ENCODE results near the gene TOR1AIP2.
"Not testable (repeated sequence)": the region's sequence is repeated elsewhere in the genome, so short reads cannot be mapped to it uniquely, and the experiment has no call there.

TOR1AIP2 gene

DNA sequence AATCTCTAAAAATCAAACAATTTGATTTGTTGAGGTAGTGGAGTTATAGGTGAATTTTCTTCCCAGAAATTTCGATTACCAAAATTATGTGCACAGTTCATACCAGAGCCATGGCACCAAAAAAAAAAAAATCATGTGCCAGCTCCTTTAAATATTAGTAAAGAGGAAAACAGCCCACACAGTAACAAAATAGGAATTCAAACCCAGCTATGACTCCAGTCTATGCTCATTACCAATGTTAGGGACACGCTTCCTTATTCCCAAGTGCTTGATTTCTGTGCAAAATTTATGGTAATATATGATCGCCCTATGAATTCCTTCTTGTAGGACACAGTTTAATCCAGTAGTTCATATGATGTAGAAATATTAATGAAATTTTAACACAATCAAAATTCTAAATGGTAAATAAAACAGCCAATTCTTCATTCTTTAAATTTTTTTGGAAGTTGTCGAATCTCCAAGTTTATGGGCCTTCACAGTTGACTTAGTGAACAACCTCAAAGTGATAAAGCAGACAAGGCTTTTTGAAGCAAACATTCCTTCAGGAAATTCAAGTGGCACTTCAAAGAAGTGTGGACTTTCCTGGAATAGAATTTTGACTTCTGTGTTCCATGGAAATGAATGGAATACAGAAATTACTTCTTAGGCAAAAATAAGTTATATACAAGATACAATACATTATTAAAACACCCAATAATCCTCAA, 1.9 kb downstream of the TOR1AIP2 start:
- no peak for DNase-seq

DNA sequence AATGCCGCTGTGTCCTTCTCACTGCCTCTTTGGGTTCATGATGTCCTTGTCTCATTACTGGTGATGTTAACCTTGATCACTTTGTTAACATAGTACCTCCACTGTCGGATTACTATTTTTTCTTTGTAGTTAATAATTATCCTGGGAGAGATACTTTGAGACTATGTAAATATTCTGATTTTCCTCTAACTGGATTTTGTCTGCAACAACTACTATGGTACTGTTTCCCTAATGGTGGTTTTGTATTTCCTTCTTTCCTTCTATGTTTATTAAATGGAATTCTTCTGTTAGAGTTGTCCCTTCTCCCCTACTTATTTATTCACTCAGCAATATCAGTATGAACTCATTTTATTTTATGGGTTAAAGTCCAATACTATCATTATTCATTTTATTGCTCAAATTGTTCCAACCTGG, 4.2 kb downstream of the TOR1AIP2 start:
- no peak for DNase-seq

DNA sequence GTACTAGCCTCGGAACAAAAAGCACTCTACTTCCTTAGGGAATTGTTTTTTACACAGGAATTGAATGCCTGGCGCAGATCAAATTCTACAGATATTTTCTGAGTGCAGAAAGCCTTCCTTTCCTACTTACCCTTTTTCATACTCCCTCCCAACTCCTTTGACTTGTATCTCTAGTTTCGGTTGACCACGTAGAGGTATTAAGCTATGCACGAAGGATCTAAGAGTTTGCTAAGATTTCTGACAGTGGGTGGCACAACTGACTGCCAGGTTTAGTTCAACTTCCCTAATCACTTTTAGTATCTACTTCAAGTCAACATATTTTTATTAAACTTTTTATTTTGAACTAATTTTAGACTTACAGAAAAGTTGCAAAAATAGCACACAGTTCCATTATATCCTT, 5.0 kb downstream of the TOR1AIP2 start:
- DNase-seq, result no peak

DNA sequence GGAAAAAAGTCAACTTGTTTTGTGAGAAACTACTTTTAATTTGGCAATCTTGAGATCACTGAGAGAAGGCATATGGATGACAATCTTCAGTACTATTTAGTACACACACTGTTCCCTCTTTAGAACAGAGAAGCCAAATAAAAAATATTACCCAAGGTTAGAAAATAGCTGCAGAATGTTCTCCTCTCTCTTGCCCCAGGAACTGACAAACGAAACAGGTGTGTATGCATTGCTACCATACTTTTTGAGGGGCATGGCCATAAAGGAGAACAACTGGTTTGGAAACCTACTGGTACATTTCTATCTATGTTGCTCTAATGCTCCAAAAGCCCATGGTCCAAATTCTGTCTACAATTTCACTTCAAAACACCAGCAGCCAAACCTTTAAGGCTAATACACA, 5.7 kb downstream of the TOR1AIP2 start:
- DNase-seq, result no peak

DNA sequence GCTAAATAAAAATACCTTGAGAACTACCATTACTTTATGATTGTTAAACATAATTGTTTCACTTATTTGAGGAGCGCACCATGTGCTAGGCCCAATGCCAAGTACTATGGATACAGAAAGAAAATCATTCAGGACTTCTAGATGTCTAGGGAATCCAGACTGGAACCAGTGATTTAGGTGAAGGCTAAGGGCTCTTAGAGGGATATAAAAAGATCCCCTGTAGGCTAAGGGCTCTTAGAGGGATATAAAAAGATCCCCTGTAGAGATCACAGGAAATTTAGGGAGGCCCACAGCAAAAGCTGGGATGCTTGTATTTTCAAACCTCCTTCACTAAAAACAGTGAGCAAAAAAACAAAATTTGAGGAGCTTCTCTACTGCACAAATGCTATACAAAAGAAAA, 6.7 kb downstream of the TOR1AIP2 start:
- DNase-seq, result no peak

DNA sequence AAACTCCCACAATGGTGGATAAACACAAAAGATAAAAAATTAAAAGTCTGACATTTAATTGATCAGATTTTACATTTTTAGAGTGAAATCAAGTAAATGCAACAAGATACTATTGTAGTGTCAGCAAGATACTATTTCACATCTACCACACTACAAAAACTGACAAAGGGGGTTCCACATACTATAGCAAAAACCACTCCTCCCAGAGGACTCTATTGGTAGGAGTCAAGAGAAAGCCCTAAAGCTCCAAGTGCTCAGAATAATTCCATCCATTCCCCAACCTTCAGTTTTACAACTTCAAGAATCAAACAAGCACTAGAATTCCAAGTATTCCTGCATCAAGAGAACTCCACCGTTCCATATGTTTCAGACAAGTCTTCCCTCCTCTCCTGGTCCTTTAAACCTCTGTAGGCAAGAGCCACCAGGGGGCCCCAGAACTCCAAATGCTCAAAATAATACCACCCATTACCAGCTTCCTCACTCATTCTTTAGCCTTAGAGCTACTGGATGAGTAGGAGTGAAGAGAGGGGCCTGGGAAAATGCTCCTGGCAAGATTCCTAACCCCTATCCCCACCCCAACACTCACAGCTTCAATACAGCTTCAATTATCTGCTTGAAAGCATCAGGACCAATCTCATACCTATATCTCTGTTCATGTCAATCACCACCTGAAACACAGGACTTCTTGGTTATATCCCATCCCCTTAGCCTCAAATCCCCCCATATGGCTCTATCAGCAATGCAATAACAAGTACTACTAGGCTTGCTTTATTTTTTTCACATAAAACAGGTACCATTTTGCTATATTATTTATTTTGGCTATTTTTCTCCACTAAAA, 9.9 kb downstream of the TOR1AIP2 start:
- DNase-seq, result no peak

DNA sequence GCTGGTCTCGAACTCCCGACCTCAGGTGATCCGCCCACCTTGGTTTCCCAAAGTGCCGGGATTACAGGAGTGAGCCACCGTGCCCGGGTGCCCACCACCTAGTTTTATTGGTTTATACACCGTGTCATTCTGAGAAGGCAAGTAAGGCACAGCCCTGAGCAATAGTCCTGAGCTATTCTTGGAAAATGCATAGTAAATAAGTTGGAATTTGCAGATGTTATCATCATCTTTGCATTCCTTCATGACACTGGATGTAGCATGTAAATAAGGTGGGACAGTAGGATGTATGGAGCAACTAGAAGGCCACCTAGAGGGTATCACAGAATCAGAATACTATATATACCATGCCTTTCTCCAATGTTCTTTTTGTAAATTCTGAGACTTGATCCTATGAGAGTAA, 11.0 kb downstream of the TOR1AIP2 start:
- no peak for DNase-seq

DNA sequence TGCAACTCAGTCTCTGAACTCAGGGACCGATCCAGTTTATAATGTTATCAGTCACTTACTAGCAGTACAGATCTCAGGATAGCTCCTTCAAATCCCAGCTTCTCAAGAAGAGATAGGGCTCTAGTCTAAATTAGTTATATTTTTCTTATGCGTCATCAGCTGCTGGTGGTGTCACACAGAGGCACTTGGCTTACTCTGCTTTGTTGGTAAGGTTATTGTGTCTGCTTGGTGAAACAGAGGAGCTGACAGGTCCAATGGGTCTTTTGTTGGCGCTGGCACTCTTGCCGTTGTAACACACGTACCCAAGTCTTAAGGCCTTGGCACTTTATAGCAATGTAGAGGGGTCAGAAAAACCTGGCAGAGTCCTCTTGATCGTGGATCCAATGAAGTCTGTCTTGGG, 12.2 kb downstream of the TOR1AIP2 start:
- no peak for DNase-seq

DNA sequence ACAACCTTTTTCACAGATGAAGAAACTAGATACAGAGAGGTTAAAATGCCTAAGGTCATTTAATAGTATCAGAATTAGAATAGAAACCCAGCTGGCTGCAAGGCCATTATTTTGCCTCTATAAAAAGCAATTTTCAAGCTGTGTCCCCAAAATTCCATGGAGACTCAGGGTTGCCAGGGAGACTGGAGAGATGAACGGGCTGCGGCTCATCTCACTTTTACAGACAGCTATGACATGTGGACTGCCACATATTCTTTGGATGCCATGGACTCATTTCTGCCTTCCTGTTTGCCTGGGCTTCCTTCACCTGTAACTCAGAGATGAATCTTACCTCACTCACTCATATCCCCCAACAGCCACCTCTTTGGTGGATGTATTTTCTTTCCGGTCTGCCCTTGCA, 17.0 kb downstream of the TOR1AIP2 start:
- DNase-seq, result no peak

DNA sequence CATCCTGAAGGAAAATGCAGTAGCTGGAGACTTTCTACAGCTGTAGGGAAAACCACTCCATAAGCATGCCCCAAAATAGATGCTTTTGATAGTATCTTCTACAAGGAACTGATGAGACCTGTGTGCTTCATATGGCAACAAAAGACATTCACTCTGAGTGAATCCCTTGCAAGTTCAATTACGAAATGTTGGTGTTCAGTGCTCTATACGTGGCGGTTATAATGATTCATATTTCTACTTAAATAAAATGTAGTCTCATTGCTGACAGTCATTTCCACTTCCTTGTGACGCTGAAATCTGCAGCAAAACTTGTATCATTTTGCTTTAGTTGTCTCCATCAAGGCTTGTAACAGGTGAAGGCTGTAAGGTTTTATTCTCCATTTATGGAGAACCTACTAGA, 20.6 kb downstream of the TOR1AIP2 start:
- no peak for DNase-seq

DNA sequence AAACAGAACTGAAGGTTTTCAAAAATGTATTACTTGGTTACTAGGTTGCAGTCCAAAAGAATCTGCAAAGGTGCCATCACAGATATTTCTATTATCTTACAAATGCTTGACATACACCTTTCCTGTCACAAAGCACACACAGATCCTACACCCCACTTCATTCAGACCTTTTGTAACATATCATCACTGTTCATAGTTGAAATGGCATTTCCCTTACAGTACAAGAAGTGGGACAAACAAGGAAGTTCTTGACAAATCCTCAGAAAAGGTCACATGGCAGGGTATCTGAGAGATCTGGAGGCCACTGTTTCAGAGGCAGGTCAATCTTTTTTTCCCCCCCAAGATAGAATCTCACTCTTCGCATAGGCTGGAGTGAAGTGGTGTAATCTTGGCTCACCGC, 21.3 kb downstream of the TOR1AIP2 start:
- no peak for DNase-seq

DNA sequence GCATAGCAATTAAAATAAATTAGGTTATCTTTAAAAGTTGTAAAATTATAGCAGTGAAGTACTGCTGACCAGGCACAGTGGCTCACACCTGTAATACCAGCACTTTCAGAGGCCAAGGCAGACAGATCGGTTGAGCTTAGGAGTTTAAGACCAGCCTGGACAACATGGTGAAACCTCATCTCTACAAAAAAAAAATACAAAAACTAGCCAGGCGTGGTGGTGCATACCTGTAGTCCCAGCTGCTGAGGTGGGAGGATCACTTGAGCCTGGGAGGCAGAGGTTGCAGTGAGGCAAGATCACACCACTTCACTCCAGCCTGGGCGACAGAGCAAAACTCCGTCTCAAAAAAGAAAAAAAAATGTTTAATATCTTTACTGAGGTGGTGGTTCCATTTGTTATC, 21.8 kb downstream of the TOR1AIP2 start:
- not testable (repeated sequence) for DNase-seq

DNA sequence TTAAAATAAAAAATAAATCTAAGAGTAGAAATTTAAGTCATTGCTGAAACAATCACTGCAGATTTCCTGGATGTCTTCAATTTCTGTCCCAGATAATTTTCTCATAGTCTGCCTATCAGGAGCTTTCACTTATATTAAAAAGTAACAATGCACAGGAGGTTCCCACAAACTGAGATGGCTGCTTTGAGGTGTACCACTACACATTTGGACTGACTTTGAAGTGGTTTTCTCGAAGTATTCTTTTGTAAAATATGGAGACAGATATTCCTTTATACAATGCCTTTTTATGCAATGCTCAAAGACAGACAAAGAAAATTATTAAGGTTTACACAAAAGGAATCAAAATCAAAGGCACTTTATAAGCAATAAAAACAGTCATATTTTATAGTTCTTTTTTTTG, 24.5 kb downstream of the TOR1AIP2 start:
- DNase-seq, result no peak

DNA sequence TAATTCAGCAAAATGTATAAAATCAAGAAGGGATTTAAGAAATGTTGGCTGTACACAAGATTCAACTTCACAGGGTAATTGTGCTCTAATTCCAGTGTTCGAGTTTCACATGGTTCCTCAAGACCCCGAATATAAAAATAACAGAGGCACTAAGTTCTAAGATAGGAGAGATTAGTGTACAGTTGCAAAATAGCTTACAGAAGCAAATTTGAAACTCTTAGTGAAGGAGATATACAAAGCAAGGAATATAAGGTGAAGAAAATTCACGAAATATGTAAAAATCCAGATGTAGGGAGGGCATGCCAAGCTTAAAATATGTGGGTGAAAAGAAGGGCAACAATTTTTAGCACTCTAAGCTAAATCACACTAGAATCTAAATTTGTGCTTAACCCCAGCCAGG, 29.4 kb downstream of the TOR1AIP2 start:
- DNase-seq, result no peak

DNA sequence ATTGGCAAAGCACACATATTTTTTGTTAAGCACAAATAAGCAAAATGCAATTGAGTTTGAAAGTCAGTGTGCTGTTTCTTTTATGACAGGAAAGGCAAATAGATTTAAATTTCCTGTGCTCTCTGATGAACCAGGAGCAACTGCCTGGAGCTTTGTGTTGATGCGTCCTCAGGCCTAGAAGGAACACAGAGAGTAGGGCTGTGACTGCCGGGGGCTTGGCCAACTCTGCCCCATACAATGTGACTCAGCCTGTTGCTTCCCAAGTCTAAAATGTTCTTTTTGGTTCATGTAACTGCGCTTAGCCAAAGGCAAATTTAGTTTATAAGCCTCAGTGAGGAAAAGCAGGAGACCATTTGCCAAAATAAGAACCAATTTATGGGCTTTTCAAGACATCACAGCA, 37.5 kb downstream of the TOR1AIP2 start:
- DNase-seq, result no peak

DNA sequence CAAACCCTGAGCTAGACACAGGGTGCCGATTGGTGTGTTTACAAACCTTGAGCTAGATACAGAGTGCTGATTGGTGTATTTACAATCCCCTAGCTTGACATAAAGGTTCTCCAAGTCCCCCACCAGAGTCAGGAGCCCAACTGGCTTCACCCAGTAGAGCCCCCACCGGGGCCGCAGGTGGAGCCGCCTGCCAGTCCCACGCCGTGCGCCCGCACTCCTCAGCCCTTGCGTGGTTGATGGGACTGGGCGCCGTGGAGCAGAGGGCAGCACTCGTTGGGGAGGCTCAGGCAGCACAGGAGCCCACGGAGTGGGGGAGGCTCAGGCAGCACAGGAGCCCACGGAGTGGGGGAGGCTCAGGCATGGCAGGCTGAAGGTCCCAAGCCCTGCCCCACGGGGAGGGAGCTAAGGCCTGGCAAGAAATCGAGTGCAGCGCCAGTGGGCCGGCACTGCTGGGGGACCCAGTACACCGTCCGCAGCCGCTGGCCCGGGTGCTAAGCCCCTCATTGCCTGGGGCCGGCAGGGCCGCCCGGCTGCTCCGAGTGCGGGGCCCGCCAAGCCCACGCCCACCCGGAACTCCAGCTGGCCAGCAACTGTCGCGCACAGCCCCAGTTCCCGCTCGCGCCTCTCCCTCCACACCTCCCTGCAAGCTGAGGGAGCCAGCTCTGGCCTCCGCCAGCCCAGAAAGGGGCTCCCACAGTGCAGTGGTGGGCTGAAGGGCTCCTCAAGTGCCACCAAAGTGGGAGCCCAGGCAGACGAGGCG, 40.7 kb downstream of the TOR1AIP2 start:
- not testable (repeated sequence) for DNase-seq

DNA sequence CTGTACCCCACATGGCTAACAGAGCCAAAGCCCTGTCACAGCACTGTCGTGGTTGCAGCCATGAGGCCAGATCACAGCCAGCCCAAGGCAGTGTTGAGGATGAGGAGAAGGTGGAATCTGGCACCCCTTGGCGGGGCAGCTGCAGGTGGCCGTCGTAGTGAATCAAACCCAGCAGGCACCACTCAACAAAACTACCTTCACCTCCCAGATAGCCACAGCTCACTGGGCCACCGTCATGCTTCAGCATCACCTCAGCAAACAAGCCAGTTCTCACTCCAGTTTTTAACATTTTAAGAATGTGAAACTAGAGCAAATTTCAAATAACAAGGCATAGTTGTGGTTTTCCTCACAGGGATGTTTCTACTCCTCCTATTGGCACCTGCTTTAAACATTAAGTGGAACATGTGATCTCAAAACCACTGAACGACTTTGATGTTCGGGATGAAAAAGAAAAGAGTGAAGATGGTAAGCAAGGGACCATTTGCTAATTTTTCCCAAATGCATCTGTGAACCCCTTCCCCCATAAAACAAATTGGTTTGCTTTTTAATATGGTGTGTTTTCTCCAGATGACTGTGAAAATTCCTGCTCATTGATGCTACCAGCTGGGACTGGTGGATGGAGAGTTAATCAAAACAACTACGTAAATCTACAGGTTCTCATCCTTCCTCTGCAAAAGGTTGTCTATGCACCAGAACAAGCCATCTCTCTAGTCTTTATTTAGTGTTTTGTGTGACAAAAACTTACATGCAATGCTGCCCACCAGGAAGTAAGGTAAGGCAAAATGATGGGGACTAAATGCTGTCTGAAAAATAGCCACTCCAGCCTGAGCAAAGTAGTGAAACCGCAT, 45.5 kb downstream of the TOR1AIP2 start:
- no peak for DNase-seq

DNA sequence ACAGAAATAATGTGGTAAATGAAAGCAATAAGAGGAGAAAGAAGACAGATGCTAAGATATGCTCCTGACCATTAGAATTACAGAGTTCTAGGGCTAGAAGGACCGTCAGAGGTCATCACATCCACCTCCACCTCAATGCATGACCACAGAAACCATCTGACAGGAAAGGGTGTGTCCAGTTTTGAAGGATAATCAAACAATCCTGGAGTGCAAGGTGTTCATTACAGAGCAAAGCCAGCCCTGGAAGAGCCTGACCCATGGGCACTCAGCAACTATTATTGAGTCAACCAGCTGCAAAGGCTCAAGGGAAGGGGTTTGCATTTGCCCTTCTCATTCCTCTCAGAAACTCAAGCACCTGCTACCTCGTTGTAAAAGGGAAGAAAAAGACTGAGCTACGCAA, 46.4 kb downstream of the TOR1AIP2 start:
- DNase-seq, result no peak

DNA sequence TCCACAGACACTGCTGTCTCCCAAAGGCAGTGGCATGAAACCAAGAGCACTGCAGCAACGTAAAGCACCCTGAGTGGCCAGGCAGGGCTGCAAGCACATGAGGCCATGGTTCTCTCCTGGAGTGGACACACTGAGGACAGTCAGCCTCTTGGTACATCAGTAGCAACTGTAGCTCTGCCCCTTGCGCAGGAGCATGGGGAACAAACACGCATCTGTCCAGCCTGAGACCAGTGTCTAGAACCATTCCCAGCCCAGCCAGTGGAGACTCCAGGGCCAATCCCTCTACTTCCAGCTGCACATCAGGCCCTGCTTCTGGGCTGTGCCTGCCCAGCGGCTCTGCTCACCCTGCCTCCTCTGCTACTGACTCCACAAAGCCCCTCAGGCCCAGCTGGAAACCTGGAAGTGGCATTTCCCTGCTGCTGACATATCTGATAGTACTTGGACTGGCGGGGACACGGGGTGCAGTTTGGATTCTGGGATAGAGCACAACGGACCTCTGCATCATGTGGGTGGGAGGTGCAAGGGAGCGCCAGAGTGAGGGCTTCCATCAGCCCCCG, 49.0 kb downstream of the TOR1AIP2 start:
- no peak for DNase-seq

DNA sequence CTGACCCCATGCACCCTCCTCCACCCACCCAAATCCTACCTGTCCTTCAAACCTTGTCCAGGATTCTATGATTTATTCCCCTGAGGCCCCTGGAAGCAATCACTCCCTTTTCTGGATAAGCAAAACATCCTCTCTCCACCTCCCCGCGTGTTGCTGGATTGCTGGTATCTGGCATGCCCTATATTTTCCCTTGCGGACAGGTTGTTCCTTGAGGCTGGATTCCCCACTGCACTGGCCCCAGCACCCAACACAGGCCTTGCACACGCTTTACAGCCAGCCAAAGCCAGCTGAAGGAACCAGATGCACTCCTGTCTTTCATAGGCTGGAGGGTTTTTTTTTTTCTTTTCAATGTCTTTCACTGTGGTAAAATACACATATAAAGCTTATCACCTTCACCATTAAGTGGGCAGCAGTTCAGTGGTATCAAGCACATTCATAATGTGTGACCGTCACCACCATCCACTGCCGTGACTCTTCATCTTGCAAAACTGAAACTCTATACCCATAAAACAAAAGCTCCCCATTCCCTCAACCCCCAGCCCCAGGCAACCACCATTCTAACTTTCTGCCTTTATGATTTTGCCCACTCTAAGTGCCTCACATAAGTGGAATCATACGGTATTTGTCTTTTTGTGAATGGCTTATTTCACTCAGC, 50.9 kb downstream of the TOR1AIP2 start:
- no peak for DNase-seq

DNA sequence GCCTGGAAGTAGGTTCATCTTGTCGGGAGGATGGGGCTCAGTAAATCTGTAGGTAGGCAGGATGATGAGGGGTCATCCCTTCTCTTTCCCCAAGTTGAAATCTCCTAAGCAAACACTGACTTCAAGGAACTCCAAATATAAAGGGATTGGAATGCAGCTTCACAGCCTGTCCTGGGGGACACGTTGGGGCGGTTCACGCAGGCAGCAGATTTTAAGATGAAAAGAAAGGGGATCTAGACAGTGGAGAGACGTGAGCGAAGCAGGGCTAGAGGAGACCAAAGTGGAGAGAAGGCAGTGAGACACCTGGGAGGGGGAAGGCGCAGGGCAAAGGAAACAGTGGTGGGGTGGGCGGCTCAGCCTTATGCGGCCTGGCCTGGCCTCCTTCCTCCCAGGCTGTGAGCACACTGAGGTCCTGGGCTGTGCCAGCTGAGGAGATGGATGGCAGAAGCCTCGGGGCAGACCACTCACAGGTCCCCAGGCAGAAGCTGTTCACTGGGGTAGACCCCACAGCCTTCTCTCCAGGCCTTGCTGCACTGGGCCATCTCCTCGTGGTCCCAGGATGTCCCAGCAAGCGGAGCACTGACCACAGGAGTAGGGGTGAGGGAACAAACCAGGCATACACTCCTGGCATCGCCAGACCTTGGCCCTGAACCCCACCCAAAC, 51.7 kb downstream of the TOR1AIP2 start:
- no peak for DNase-seq
